HG03103 (cell line): ENCODE data around the gene IFIT5.
"Not testable (repeated sequence)": the region's sequence is repeated elsewhere in the genome, so short reads cannot be mapped to it uniquely, and the experiment has no call there.

Experiments used
- ATAC-seq: cut with Tn5 transposase; IDR thresholded peaks from one replicate; pipeline ENCODE4 v1.9.1; 2021; ENCODE audit warnings: low read depth; ENCODE audit not compliant: unreplicated experiment

IFIT5 gene

GRCh38 chr10:89425000-89425399 lies 10.6 kb downstream of the IFIT5 start:
- no peak for ATAC-seq

DNA sequence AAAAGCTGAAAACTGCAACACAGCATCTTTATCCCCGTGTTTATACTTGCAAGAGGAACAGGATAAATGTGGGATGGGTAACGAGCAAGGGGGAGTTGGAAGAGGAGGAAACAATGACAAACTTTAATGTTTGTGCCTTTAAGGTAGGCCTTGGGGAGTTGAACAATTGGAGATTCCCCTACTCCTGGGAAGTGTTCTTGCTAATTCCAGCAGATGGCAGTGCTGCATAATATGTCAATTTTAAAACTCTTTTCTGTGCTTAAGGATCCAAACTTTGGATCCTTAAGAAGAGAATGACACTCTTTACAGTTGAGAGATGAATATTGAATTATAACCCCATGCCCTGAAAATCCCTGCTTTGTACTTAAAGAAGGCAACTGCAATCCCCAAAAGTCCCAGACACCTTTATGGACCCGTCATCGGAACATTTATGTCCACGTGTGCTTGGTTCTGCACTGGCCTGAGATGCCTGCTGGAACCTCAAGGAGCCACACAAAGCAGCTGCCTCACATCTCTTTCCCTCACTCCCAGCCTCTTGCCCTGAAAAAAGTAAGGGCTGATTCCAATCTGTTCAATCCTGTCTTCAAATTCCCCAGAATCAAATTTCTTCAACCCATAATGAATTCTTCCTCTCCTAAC lies 12.0 kb downstream of the IFIT5 start:
- ATAC-seq = no peak

DNA sequence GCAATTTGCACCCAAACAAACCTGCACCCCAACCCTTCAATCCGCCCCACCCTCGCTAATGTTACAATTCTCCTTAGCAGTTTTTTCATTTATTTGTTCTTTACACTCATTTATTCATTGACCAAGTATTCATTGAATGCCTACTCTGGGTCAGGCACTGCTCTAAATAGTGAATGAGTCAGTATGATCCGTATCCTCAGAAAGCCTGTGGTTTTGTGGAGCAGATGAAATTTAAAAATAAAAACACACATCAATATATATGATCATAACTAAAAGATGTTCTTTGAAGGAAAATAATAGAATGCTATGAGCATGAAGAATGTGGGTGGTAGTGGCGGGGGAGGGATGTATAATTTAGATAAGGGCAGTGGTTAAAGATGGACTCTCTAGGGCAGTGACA lies 13.3 kb downstream of the IFIT5 start:
- no peak for ATAC-seq

- no peak for ATAC-seq
Observed at GRCh38 chr10:89428877-89429276, 14.5 kb downstream of the IFIT5 start.

- no peak for ATAC-seq
Observed at GRCh38 chr10:89431977-89432376, 17.6 kb downstream of the IFIT5 start.

DNA sequence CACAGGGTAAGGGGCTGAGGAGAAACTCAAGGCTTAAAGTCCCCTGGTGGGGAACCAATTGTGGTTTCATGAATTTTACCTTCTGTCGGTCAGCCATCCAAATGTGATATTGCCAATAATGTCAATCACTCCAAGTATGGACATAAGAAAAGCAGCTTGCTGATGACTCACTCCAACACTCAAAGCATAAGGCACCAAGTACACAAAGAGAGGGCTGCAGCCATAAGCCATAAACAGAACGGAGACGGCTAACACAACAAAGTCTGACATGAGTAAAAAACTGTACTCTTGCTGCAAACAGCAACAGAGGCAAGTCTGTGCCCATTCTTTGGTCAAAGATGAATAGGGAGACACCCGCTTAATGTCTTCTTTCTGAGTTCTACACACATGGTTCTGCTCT lies 24.2 kb downstream of the IFIT5 start:
- ATAC-seq = no peak

DNA sequence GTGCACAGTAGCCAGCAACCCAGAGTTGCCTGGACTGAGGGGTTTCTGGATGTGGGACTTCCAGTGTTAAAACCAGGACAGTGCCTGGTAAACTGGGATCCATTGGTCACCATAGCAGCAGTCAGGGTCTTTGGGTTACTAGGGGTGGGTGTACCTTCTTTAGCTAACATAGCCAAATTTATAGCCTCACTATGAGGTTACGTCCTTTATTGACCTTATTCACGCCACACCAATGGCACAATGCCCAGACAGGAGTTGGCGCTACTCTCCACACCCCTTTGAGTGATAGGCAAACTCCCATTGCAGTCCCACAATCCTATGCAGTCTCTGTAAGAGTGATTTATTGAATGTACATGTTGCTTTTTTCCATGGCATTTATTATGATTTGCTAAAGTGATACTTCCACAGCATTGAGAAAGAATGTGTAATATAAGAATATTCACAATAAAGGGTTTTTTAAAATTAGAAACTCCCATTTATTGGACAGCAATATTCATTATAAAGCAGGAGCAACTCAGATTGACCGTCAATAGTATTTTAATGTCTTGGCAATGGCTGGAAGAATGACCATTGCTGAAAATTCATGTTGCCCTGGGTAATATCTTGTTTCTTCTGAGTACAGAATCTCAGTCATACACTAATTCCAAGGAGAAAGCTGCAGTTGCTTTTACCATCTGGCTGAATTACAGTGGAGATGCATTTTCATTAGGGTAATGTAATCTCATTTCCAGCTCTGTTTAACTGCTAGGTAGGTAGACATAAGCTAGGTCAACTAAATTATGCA lies 26.1 kb downstream of the IFIT5 start:
- ATAC-seq = no peak

DNA sequence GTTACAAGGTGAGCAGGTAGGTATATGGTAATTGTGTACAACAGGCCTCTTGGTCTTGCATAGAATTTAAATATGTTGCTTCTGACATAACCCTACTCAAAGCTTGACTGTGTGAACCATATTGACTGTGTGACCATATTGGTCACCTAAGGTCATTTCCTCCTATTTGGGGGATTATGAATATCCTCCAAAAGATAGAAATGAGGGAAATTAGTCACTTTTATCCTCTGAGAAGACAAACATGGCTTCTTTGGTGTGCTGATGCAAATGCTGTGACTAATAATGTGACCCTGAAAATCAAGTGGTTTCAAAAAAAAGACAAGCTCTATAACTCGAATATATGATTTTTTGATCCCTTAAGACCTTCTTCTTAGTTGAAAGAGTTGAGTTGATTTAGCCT lies 27.9 kb downstream of the IFIT5 start:
- no peak for ATAC-seq

DNA sequence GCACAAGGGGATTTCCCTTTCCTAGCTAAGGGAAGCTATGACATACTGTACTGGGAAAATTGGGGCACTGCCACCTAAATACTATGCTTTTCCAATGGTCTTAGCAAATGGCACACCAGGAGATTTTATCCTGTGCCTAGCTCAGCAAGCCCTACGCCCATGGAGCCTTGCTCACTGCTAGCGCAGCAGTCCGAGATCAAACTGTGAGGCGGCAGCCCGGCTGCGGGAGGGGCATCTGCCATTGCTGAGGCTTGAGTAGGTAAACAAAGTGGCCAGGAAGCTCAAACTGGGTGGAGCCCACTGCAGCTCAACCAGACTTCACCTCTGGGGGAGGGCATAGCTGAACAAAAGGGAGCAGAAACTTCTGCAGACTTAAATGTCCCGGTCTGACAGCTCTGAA lies 30.5 kb downstream of the IFIT5 start:
- not testable (repeated sequence) for ATAC-seq

GRCh38 chr10:89450901-89451300 lies 36.5 kb downstream of the IFIT5 start:
- no peak for ATAC-seq

- ATAC-seq = no peak
Observed at GRCh38 chr10:89452193-89452592, 37.8 kb downstream of the IFIT5 start.

GRCh38 chr10:89454561-89455347 lies 40.4 kb downstream of the IFIT5 start:
- no peak for ATAC-seq

- no peak for ATAC-seq
Observed at GRCh38 chr10:89458291-89458690, 43.9 kb downstream of the IFIT5 start.

- ATAC-seq = no peak
Observed at GRCh38 chr10:89458784-89459183, 44.4 kb downstream of the IFIT5 start.

- no peak for ATAC-seq
Observed at GRCh38 chr10:89463846-89464537, 49.6 kb downstream of the IFIT5 start.

GRCh38 chr10:89465196-89465595 lies 50.8 kb downstream of the IFIT5 start:
- no peak for ATAC-seq

DNA sequence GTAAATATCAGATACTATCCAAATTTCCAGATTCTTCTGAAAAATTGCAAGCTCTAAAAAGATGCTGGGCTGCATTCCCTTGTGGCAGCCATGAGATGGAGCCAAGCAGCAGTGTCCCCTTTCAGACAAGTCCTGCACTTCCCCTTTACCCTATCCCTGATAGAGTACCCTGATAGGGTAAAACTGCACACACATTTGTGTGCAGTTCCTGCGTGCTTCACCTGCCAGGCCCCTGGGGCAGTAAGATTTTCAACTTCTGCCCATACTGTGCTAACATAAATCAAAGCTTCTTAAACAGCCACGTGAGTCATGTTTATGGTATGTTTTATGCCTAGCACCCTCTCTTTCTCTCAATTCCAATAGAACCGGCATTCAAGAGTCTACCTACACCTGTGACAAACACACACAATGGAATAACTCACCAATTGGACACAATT lies 52.2 kb downstream of the IFIT5 start:
- no peak for ATAC-seq

DNA sequence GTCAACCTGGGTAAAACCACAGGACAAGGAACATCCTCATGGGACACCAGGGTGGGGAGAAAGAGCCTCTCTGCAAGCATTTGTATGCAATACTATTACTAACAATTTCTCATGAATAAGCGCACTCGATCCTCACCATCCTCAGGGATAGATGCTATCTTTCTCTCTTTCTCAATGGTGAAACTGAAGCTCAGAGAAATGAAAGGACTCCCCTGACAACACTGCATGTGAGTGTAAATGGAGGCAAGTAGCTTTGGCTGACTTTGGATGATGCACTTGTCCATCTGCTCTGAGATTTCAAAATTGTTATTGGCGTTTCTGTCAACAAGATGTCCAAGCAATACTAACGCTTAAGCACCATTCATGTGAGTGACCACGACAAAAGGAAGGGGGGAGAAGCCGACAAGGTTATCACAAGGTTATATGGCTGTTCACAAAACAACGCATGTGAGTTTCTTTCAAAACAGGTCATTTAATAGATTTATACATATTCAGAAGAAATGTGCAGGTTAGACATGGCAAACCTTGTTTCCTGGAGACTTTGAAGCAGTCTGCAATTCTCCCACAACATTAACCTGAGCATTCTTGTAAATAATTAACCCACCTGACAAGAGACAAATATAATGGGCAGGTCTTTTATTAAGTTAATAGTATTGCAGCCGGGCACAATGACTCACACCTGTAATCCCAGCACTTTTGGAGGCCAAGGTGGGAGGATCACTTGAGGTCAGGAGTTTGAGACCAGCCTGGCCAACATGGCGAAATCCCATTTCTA lies 54.0 kb downstream of the IFIT5 start:
- no peak for ATAC-seq

GRCh38 chr10:89469517-89469916 lies 55.1 kb downstream of the IFIT5 start:
- ATAC-seq = no peak
